ENCODE results near the gene NUP205. TPM values are rescaled to one million over a fixed set of nuclear protein-coding genes. Genes with fewer than 3 reads are reported as not detected.

Gene NUP205
- total RNA-seq, 1 donor from 2014 or later: 58.1 TPM

DNA sequence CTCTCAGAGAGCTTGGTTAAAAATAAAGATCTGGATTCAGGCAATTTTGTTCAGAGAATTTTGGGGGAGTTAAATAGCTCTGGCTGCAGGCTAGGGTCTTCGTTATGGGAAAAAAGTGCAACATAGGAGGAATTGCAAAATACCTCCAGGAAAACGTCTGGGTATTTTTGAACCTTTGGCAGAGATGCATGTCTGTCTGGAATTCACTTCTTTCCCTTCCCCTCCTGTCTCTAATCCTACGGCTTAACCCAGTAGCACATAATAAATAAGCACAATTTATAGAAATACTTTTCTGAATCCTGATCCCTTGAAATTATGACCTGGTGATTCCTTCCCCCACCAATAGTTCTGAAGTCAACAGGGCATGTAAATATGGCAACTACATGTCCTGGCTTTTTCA is 19.3 kb upstream of the NUP205 start:
- no peak for DNase-seq (ENCODE audit: low spot score)

DNA sequence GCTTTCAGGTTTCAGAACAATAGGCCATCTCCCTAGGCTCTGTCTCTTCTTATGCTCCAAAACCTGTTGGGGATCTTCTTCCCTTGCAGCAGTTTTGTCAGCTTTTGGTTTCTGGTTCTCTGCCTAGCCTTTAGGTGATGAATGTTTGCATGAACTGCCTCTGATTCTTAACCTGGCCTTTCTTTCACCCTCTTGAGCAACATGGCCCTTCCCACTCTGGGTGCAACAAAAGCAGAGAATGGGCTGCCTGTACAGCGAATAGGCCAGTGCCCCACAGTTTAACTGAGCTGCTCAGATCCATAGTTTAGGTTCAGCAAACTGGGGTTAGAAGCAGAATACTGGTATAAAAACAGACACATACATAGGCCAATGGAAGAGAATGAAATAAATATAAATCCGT is 18.1 kb upstream of the NUP205 start:
- no peak for DNase-seq (ENCODE audit: low spot score)

DNA sequence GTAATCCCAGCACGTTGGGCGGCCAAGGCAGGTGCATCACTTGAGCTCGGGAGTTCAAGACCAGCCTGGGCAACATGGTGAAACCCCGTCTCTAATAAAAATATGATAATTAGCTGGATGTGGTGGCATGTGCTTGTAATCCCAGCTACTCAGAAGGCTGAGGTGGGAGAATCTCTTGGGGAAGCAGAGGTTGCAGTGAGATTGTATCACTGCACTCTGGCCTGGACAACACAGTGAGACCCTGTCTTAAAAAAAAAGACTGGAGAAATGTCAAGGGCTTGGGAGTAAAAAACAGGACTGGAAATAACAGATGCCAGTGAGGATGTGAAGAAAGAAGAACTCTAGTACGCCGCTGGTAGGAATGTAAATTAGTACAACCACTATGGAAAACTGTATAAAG is 16.7 kb upstream of the NUP205 start:
- DNase-seq (ENCODE audit: low spot score): no peak

DNA sequence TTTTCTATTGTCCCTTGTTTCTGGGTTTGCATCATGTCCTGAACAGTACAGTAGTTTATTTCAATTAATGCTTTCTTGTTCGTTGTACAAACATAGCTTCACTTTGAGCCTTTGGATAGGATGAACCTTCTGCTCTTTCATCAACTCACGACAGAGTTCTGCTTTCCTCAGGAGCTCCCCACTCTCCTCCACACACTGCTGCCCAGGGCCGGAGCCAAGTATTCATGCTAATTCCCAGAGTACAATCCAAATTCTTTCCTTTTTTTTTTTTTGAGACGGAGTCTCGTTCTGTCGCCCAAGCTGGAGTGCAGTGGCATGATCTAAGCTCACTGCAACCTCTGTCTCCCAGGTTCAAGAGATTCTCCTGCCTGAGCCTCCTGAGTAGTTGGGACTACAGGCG is 7.5 kb upstream of the NUP205 start:
- DNase-seq (ENCODE audit: low spot score): no peak

DNA sequence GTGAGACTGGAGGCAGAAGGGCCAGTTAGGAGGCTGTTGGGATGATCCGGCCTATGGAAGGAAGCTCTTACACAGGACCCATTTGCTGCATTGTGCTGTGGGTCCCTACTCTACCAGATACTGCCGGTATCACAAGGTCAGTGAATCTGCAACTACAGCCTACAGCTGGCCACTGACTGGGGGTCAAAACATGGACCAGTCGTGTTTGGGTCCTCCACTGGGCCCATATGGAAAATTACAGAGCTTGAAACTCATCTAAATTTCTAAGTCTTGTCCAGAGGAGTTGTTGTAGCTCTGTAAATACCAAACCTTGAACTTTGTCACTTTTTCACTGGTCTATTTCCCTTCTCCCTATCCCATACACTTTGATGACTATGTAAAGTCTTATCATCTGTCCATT is 5.6 kb upstream of the NUP205 start:
- no peak for DNase-seq (ENCODE audit: low spot score)

DNA sequence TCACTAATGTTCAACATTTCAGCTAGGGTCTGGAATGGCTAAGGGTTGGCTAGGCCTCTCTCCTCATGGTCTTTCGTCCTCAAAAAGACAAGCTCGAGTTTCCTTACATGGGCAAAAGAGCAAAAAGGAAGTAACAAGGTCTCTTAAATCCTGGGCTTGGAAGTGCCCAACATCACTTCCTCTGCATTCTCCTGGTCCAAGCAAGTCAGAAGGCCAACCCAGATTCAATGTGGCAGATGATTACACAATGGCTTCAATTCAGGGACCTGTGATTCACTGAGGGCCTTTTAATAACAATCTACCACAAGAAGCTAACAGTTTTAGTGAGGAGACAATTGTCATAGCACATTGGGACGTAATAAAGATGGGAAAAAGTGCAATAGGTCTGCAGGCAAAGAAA is 4.4 kb upstream of the NUP205 start:
- no peak for DNase-seq (ENCODE audit: low spot score)

DNA sequence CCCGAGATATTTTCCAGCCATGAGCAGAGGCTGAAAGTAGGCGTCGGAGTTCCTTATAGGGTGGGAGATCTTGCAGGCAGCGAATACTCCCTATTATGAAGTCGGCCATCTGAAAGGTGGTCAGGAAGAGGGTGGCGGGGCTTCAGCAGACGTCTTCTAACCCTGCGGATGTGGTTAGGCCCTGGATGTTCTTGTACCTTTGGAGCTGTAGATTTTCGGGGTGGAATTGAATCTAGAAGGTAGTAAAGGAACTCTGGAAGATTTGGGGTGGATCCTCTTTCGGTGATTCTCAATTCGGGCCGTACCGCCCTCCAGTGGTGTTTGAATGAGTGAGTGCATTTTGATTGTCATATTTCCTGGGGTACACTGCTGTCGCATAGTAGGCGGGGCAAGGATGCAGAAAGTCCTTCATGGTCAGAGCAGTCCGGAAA is 635 bp downstream of the NUP205 start:
- DNase-seq (ENCODE audit: low spot score): peak; percentile 56

DNA sequence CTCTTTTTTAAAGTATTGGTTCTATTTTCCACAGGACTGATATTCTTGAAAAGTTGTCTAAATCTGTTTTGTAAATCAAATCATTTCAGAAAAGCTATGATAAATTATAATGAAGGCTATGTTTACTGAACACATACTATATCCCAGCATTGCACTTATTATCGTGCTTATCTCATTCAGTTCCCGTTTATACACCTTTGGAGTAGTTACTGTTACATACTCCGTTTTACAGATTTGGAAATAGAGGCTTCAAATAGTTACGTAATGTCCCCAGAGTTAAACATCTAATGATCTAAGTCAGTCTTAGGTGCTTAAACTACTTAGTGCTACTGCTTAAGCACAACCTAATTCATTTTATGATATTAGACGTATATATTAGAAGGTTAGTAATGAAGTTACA is 1.2 kb downstream of the NUP205 start:
- DNase-seq (ENCODE audit: low spot score): no peak

DNA sequence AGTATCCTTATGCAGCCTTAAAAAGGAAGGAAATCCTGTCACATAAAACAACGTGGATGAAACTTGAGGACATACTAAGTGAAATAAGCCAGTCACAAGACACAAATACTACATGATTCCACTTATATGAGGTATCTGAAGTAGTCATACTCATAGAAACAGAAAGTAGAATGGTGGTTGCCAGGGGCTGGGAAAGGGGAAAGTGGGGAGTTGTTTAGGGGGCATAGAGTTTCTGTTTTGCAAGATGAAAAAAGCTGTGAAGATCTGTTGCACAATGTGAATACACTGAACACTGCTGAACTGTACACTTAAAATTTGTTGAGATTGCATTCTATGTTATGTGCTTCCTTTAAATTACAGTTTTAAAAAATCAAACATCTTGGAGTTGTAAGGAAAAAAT is 2.9 kb downstream of the NUP205 start:
- DNase-seq (ENCODE audit: low spot score): no peak

DNA sequence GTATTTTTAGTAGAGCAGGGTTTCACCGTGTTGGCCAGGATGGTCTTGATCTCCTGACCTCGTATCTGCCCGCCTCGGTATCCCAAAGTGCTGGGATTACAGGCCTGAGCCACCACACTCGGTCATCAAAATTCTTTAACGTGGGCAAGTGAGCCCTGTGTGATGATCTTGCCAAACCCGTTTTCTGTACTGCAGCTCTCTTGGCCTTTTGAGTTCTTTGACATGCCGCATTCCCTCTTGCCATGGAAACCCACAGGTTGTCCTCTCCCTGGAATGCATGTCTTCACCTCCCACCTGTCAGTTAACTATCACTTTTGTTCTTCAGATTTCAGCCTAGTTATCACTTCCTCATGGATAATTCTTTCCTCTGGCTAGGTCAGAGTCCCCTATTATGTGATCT is 5.0 kb downstream of the NUP205 start:
- no peak for DNase-seq (ENCODE audit: low spot score)

DNA sequence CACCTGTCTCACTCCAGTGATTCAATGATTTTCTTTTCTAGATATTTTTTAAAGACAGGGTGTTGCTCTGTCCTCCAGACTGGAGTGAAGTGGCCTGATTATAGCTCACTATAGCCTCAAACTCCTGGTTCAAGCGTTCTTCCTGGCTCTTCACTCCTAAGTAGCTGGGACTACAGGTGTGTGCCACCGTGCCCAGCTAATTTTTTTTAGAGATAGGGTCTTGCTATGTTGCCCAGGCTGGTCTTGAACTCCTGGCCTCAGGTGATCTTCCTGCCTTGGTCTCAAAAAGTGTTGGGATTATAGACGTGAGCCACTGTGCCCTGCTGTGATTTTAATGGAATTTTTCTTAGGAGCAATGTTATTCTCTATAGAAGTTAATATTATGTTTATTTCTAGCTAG is 14.1 kb downstream of the NUP205 start:
- no peak for DNase-seq (ENCODE audit: low spot score)

DNA sequence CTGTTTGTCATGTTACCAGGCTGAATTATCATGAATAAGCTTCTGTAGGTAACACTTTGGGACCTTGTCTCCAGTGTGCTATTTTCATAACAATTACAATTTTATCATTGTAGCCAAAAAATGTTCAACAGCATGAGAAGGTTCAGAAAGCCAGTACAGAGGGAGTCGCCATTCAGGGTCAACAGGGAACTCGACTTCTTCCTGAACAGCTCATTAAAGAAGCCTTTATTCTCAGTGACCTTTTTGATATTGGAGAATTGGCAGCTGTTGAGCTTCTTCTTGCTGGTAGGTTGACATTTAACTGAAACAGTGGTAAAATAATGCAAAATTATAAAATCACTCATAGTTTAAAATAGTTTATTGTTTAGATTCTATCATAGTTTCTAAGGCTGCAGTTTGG is 15.8 kb downstream of the NUP205 start:
- DNase-seq (ENCODE audit: low spot score): no peak

DNA sequence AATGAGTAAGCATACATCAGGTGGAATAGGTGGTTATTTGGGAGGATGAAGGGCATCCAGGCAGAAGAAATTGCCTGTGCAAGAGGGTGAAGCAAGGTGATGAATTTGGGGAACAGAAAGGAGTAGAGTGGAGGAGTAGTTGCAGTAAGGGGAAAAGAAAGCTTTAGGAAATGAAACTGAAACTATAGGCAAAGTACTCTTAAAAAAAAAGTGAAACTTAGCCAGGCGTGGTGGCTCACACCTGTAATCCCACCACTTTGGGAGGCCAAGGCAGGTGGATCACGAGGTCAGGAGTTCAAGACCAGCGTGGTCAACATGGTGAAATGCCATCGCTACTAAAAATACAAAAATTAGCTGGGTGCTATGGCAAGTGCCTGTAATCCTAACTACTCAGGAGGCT is 17.6 kb downstream of the NUP205 start:
- DNase-seq (ENCODE audit: low spot score): no peak

DNA sequence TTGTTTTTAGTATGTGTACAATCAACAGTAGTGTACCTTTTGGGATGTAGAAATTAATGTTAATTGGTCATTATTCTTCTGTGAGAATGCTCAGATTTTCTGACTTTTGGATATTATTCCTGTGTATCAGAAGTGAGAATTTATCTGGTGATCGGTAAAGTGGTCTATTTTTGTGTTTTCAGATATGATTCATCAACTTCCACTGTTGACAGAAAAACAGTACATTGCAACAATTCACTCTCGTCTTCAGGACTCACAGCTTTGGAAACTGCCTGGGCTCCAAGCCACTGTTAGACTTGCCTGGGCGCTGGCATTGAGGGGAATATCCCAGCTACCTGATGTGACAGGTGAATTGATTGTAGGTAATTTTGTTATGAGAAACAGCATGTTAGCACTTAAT is 20.9 kb downstream of the NUP205 start:
- no peak for DNase-seq (ENCODE audit: low spot score)

DNA sequence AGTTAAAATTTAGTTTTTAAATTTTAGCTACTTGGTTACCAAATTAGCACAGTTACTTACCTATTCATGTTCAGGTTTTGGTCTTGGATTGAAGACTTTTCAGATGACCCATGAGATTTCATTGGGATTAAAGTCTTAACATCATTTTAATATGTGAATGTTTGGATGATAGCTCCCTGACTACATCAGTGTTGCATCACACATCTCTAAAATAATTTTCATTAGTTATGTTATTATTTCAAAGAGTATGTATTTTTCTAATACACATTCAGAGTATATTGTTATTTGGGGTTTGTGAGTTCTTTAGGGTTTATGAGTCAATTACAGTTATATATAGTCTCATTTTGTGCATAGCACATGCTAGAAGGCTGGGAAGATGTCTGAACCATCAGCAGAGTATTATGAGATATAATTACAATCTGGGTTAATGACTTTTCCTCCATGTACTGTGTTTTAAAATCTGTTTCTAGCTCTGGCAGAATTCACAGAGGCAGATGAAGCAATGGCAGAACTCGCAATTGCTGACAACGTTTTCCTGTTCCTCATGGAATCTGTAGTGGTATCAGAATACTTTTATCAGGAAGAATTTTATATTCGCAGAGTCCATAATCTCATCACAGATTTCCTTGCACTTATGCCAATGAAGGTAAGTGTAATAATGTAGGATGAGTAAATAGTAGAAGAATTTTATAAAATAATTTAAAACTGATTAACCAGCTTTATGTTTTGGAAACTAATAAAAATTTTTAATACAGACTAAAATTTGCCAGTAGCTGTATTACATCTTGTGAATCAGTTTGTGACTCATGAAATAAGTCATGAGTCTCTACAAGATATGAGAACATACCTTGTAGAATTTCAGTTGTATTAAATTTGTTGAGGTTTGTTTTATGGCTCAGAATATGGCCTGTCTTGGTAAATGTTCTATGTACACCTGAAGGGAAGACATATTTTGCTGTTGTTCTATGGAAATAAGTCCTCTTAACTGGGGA is 26.9 kb downstream of the NUP205 start:
- DNase-seq (ENCODE audit: low spot score): no peak

DNA sequence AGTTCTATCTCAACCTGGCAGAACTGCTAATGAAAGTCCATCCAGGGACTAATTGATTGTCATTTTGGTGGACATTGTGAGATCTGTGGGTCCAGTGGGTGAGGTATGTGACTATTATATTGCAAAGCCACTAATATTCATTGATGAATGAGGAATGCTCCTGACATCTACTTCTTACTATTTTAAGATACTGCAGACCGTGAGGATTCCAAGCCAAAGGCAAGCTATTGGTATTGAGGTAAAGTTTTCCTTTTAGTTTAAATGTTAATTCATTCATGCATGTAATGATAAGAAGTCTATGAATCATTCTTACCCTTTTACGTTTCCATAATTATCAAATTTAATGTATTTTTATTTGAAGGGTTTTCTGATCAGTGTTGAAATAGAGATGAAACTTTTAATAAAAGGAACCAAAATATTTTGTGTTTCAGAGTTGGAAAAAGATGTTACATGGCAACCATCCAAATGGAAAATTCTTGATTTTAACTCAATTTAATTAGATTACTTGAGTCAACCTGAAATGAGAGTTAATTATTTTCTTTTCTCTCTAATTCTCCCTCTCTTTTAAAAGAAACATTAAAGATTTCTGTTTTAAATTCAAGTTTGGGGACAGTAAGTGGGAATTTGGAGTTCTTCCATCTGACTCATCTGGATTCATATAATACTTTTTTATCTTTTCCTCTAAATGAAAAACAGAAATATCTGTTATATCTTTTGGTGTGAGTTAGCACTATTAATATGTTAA is 39.6 kb downstream of the NUP205 start:
- DNase-seq (ENCODE audit: low spot score): no peak

DNA sequence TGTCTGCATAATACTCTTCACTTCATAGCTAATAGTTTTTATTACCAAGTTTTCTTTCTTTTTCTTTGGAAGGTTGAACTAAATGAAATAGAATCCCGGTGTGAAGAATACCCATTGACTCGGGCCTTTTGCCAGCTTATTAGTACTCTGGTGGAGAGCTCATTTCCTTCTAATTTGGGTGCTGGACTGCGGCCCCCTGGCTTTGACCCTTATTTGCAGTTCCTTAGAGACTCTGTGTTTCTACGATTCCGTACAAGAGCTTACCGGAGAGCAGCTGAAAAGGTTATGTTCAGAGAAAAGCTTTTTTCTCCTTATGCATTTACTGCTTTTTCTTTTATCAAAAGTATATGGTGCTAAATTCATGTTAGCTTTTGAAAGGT is 40.2 kb downstream of the NUP205 start:
- DNase-seq (ENCODE audit: low spot score): no peak

DNA sequence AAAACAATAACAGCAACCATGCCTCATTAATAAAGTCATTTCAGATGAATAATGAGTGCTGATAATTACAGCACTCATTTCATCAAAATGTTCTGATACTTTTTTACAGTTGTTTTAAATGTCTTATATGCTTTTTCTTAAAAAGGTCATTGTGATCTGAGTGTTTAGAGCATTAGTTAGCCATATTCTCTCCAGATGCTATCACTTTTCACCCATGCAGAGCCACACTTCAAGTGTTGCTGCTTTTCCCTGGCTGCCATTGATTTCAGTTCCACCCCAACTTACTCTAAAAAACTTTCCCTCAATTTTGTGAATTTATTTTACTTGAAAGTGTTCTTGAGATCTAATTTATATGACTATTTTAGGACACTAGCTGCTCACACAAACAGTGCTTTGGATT is 41.8 kb downstream of the NUP205 start:
- no peak for DNase-seq (ENCODE audit: low spot score)

DNA sequence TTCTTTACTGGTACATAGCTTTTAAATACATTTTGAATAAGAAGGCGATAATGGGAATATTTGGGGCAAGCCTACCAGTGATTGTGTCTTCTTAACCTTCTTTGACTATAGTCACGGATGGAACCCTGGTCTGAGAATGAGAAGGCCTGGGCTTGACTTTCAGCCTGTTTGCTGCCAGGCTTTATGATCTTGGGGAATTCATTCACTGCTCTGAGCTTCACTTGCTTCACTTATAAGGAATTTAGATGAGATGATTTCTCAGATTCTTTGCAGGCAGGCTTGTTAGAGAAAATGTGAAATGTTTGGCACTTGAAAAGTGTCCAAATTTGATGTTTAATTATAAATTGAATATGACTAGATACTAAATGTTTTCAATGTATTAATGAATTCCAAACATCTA is 42.5 kb downstream of the NUP205 start:
- DNase-seq (ENCODE audit: low spot score): no peak

DNA sequence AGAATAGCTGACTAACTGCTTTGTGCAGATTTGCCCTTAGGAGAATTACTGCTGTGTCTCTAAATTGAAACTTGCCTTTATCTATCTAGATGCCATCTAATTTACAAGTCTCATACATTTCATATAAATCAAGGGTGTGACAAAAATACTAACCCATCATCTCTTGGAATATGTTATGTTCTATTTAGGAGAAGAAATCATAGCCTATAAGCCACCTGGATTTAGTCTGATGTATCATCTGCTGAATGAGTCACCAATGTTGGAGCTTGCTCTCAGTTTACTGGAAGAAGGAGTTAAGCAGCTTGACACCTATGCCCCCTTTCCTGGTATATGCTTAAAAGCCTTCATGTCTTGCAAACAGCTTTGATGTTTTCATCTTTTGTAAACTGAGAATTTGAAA is 43.5 kb downstream of the NUP205 start:
- no peak for DNase-seq (ENCODE audit: low spot score)

DNA sequence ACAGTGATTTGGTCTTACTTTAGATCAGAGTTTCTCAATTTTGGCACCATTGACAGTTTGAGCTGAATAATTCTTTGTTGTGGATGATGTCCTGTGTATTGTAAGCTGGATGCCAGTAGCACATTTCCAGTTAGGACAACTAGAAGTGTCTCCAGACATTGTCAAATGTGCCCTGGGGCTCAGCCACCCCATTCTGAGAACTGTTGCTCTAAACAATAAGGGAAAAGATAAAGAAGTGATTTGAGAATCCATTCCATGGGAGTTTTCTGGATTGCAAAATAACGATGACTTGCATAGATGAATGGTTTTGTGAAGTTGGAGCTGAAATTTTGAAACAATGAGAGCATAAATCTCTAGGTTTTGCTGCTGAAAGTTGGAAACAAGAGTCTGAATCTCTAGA is 44.6 kb downstream of the NUP205 start:
- no peak for DNase-seq (ENCODE audit: low spot score)

DNA sequence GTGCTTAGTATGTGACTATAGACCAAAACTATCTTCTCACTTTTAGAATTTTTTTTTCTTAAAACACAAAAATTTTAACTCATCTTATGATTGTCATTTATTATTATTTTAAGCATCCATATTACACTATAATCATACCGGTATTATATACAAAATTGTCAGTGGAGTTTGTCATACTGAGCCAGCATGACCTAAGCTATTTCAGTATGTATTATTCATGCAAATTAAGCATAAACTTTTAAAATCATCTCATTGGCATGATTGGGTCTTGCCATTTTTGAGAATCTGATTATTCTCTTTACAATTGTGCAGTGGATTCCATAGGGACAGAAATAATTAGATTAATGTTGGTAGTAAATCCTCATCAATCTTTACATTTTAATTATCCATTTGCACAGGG is 58.4 kb downstream of the NUP205 start:
- DNase-seq (ENCODE audit: low spot score): no peak

DNA sequence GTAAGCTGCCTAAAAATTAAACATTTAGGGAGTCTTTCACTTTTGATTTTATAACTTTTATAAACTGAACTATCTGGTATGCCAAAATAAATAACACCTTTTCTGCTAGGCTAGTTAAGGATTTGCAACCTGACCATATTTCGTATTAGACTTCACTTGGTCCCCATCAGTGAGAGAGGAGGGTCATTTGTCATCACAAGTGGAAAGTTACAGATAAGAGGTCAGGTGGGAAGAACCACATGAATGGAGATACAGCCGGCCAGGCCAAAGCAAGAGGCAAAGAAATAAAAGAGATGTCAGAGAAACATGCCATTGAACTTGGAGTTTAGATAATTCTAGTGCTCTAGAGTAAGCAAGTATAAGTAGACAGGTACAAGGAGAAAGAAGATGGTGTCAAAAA is 60.1 kb downstream of the NUP205 start:
- no peak for DNase-seq (ENCODE audit: low spot score)

Data from ureter (tissue), 1 donor.